Chondrocyte (in vitro differentiated cells): Measurements from ENCODE around the gene HMSD. TPM values are rescaled to one million over a fixed set of nuclear protein-coding genes. Genes with fewer than 3 reads are reported as not detected.
"Not testable (repeated sequence)": the region's sequence is repeated elsewhere in the genome, so short reads cannot be mapped to it uniquely, and the experiment has no call there.

ENCODE experiments used
- DNase-seq: peaks from one replicate; pipeline ENCODE4 v3.0.0; 2021; ENCODE audit warnings: mixed read lengths, low spot score
- H3K27ac Mint-ChIP-seq: one replicate; pipeline ENCODE4 v1.8.0; 2021; ENCODE audit warnings: mild to moderate bottlenecking, moderate library complexity, mixed read lengths; ENCODE audit not compliant: unreplicated experiment
- H3K27me3 Mint-ChIP-seq: 2 replicates; pipeline ENCODE4 v1.8.0; 2021; ENCODE audit warnings: low read depth, mixed read lengths
- H3K36me3 Mint-ChIP-seq: 2 replicates; pipeline ENCODE4 v1.8.0; 2021; ENCODE audit warnings: low read depth, mixed read lengths
- H3K4me1 Mint-ChIP-seq: 2 replicates; pipeline ENCODE4 v1.8.0; 2021; ENCODE audit warnings: low read depth, mild to moderate bottlenecking, mixed read lengths
- H3K4me3 Mint-ChIP-seq: one replicate; pipeline ENCODE4 v1.8.0; 2021; ENCODE audit warnings: mild to moderate bottlenecking, moderate library complexity, mixed read lengths; ENCODE audit not compliant: unreplicated experiment
- H3K9me3 Mint-ChIP-seq: 2 replicates; pipeline ENCODE4 v1.8.0; 2021; ENCODE audit warnings: low read depth, mixed read lengths
- CTCF ChIP-seq: fragments of 200-600 bp; sonication (generic); IDR thresholded peaks from 2 replicates; pipeline ENCODE4 v1.5.0; 2021; ENCODE audit warnings: antibody characterized with exemption, mild to moderate bottlenecking, moderate library complexity
- total RNA-seq: library from RNA; stranded (reverse); gene quantifications from 3 replicates; pipeline ENCODE4 v1.2.1, GENCODE V29; 2021

The HMSD gene
- total RNA-seq, 1 donor from 2014 or later, result not detected

- Mint-ChIP-seq H3K27me3 (peaks cover 6% of the 10 kb centered on the region), H3K4me3 (no peak overlapping the region), H3K36me3 (peaks cover 2% of the 10 kb centered on the region), H3K4me1 (peaks cover 5% of the 10 kb centered on the region), H3K9me3 (peaks cover 2% of the 10 kb centered on the region), H3K27ac (no peak overlapping the region)
- no peak for DNase-seq
- no peak for TF ChIP-seq CTCF
These were observed 12.1 kb upstream of the HMSD start for GRCh38 chr18:63936932-63937393.

GRCh38 chr18:63940008-63940407, 9.1 kb upstream of the HMSD start:
- no peak overlapping the region for H3K27ac Mint-ChIP-seq
- H3K9me3 Mint-ChIP-seq, result peaks cover 11% of the 10 kb centered on the region
- no peak for TF ChIP-seq CTCF
- DNase-seq, result no peak
- no peak overlapping the region for H3K4me3 Mint-ChIP-seq
- peaks cover 2% of the 10 kb centered on the region for H3K36me3 Mint-ChIP-seq
- H3K27me3 Mint-ChIP-seq, result peaks cover 25% of the 10 kb centered on the region
- peaks cover 5% of the 10 kb centered on the region for H3K4me1 Mint-ChIP-seq

- H3K36me3 Mint-ChIP-seq, DNase-seq, H3K4me1 Mint-ChIP-seq, H3K27ac Mint-ChIP-seq, H3K4me3 Mint-ChIP-seq: not testable (repeated sequence)
- Mint-ChIP-seq H3K27me3 (peaks cover 25% of the 10 kb centered on the region), H3K9me3 (peaks cover 11% of the 10 kb centered on the region)
These were observed 8.5 kb upstream of the HMSD start for GRCh38 chr18:63940543-63941050.

GRCh38 chr18:63947051-63947790, 1.9 kb upstream of the HMSD start:
- Mint-ChIP-seq H3K4me1 (peaks cover 11% of the 10 kb centered on the region), H3K27ac (no peak overlapping the region), H3K4me3 (no peak overlapping the region), H3K36me3 (no peaks in the 10 kb centered on the region), H3K27me3 (peaks cover 33% of the 10 kb centered on the region), H3K9me3 (peaks cover 8% of the 10 kb centered on the region)
- no peak for DNase-seq
- no peak for TF ChIP-seq CTCF

GRCh38 chr18:63951302-63951705, 2.2 kb downstream of the HMSD start:
- Mint-ChIP-seq H3K4me1 (peaks cover 11% of the 10 kb centered on the region), H3K4me3 (no peak overlapping the region), H3K27ac (no peak overlapping the region), H3K36me3 (no peaks in the 10 kb centered on the region), H3K27me3 (peaks cover 21% of the 10 kb centered on the region), H3K9me3 (no peaks in the 10 kb centered on the region)
- DNase-seq, result no peak
- peak; percentile 50 for TF ChIP-seq CTCF

DNA sequence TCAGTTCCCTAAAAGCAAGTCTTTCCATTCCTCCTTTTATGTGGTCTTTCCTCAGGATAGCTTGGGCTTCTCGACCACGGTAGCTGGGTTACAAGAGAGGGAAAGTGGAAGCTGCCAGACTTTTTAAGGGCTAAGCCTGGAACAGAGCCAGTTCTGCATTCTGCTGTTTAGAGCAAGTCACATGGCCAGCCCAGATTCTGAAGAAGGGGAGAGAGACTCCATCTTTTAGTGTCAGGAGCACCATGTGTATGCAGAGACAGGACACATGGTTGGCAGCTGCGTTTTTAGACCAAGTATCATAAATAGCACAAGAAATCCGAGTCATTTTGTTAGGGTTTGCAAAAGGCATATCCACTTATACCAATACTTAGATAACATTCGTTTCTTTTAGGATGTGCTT, 4.7 kb downstream of the HMSD start:
- Mint-ChIP-seq H3K27ac (no peak overlapping the region), H3K4me1 (peaks cover 7% of the 10 kb centered on the region), H3K9me3 (no peaks in the 10 kb centered on the region), H3K4me3 (no peak overlapping the region), H3K27me3 (peaks cover 23% of the 10 kb centered on the region), H3K36me3 (no peaks in the 10 kb centered on the region)
- DNase-seq, result no peak
- no peak for TF ChIP-seq CTCF
